Eye (tissue), 1 donor: ENCODE measurements around the gene ZNF451.
"Not testable (repeated sequence)": the region's sequence is repeated elsewhere in the genome, so short reads cannot be mapped to it uniquely, and the experiment has no call there.

Source experiments
- DNase-seq: peaks from one replicate; pipeline ENCODE4 v3.0.0-alpha.2; 2015

ZNF451 gene

DNA sequence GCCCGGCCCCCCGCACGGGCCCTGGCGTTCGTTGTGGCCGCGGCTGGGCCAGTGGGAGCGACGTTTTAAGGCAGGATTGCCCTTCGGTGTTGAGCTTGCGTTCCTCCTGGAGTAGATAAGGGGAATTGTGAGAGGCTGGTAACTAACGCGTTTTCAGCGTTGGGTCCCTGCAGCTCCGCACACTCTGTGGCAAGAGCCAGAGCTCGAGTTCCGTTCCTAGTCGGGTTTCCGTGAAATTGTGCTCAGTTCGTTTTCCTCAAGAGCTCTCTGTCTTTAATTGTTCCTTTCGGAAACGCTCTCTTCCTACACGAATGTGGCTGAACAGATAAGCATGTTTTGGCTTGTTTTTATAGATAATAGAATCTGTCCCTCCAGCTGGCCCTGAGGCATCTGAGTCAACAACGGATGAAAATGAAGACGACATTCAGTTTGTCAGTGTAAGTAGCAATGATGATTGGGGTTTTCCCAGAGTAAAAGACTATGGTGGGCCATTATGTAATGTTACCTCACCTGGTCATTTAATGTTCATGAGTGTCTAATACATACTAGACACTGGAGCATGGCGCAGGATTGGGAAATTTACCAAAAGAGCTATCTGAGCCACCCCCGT, 575 bp downstream of the ZNF451 start:
- DNase-seq: not testable (repeated sequence)

DNA sequence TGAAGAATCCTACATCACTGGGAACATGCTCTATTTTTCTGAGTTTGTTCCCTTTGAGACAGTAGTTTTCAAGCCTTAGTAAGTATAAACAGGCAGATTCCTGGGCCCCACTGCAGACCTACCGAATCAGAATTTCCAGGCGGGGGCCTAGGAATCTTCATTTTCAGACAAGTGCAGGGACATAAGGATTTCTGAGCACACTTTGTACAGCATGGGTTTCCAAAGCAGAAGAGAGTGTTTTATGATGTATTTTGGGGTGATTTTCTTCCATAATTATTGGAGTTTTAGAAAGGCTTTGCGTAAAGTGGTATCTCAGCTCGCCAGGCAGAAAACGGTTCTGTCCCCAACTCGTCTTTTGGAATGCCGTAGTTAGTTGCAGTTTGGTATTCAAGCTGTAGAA, 1.4 kb downstream of the ZNF451 start:
- DNase-seq: not testable (repeated sequence)

DNA sequence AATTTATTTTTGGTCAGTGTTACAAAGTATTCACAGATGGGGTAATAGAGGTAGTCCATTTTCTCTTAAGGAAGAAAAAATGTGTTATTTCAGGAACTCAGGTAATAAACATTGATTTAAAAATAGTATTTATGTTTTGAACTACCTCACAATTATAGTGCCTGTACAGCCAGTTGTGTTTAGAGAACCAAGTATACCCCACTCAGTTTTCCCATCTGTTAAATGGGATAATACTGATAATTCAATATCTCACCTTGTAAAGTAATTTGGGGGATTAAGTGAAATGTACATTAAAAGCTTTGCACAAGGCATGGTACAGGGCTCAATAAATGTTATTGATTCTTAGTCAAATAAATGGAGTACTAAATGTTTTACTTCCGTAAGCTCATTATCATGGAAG, 4.7 kb downstream of the ZNF451 start:
- DNase-seq: no peak

DNA sequence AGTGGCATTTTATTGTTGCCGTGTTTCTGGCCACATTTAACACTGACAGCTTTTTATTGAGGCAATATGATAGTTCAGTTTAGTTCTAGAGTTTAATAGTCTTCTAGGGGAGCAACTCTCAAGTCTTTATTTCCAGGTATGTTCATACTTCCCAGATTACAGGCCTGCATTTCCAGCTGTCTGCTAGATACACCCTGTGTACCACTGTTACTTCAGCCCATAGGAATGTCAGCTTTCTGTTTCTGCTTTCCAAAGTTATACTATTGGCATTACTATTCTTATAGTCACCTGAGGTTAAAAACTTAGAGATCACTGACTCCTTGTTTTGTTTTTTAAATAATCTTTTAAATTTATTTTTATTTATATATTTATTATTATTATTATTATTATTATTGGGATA, 7.6 kb downstream of the ZNF451 start:
- no peak for DNase-seq

DNA sequence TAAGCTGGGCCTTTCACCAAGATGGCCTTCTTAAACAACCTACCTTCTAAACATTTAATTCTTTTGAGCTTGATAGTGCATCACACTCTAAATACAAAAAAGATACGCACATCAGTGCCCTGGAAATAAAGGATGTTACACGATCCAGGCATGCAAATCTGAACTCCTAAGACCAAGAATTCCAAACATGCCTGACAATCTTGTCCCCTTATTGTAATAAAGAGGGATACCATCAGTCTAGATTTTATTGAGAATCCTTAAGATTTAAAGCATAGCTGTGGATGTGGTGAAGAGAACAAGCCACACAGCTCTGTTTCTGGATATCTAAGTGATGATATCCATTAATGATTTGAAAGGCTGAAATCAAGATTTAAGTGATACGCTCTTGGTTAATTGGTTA, 13.0 kb downstream of the ZNF451 start:
- no peak for DNase-seq

DNA sequence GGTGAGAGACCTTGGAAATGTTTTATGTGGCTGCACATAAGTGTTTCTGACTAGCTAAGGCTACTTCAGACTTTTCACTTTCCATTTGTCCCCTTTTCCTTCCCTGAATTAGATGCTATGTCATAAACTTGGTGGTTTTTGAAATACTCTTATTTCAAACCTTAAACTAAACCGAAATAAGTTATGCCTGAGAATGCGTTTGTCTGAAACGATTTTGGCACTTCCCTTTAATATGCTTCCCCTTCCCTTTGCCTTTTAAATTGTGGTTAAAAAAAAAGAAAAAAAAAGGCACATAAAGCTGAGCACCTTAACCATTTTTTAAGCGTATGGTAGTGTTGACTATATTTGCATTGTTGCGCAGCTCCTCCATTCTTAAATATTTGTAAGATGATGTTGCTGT, 14.3 kb downstream of the ZNF451 start:
- no peak for DNase-seq

DNA sequence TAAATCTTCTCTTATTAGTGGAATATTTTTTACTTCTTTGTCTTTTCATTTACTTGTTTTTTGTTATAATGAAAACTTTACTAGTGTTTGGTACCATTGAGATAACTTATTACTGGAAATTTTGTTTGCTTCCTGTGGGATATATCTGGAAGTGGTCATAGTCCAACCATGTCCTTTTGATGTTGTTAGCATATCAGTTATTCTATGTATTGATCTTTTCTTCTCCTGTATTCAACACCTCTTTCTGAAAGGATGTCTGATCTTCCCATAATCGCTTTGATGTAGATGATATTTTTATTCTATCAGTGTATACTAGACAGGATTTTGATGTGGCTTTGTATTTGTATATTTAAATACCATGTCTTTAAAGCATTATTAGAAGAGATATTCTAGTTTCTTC, 17.0 kb downstream of the ZNF451 start:
- no peak for DNase-seq

DNA sequence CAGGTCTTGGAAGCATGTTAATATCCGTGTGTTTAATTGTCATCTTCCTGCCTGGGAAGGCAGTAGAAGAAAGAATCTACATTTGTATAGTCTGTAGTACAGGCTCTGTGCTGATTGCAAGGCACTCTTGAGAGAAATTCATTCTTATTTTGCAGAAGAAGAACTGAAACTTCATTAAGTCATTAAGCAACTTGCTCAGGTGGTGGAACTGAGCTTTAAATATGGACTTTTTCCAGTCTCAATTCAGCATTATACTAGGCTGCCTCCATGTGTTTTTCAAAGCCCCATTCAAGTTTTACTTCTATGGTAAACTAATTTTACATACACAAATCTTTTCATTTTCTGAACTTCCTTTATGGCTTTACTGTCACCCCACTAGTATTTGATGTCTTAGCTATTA, 18.7 kb downstream of the ZNF451 start:
- no peak for DNase-seq

DNA sequence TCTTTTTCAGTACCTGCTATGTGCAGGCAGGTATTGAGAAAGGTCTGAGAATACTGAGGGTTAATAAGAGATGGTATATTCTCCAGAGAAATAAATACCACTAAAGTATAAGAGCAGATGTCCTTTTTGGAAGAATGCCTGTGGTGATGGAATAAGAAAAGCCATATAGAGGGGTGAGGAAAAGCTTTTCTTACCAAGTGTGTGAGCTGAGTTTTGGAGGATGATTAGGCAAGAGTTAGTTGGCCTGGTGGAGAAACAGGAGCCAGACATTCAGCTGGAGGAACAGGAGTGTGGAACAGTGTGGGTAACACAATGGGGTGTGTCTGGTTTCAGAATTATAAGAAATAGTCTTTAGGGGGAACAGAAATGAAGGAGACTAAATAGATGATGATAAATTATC, 19.9 kb downstream of the ZNF451 start:
- DNase-seq: no peak

DNA sequence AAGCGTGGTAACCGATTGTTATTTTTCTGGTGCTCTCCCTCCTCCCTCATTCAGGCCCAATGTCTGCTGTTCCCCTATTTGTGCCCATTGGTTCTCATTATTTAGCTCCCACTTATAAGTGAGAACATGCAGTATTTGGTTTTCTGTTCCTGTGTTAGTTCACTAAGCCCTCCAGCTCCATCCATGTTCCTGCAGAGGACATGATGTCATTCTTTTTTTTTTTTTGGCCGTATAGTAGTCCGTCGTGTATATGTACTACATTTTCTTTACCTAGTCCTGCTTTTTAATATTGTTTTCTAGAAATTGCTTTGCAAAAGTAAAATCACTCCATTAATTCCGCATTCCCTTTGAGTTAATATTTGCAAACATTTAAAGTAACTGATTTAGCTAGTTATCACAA, 23.1 kb downstream of the ZNF451 start:
- no peak for DNase-seq

DNA sequence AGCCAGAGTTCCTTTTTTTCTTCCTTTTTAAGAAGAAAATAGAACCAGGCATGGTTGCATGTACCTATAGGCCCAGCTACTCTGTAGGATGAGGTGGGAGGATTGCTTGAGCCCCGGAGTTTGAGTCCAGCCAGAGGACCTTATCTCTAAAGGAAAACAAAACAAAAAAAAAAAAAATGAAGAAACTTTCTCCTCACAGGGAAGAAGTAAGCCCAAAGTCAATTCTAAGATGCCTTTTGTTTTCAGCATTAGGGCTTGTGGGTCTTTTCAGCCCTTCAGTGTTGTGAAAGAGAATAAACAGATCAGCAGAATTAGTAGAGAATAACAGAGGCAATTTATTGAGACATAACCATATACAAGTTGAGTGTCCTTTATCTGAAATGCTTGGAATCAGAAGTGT, 26.8 kb downstream of the ZNF451 start:
- no peak for DNase-seq

DNA sequence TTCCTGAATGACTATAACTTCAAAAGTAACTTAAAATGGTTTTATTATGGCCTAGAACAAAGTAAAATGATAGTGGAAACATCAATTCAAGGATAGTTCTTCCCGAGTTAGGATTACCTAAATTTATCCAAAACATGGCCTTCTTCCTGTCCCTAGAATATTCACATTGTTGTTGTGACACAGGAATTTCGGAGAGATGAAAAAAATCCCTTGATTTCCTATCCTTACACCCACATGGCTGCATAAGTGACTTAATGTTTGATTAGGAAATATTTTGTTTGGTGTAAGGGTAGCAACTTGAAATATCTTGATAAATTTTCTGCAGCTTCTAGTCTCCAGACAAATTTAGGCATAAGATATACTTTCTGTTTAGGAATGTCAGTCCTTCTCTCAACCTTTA, 27.8 kb downstream of the ZNF451 start:
- no peak for DNase-seq

DNA sequence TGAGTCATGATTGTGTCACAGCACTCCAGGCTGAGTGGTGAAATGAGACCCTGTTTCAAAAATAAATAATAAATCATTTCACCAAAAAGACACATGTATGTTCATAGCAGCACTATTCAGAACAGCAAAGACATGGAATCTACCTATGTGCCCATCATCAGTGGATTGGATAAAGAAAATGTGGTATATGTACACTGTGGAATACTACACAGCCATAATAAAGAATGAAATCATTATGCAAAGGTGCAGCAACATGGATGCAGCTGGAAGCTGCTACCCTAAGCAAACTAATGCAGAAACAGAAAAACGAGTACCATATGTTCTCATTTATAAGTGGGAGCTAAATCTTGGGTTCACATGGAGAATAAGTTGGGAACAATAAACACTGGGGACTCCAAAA, 33.1 kb downstream of the ZNF451 start:
- no peak for DNase-seq

DNA sequence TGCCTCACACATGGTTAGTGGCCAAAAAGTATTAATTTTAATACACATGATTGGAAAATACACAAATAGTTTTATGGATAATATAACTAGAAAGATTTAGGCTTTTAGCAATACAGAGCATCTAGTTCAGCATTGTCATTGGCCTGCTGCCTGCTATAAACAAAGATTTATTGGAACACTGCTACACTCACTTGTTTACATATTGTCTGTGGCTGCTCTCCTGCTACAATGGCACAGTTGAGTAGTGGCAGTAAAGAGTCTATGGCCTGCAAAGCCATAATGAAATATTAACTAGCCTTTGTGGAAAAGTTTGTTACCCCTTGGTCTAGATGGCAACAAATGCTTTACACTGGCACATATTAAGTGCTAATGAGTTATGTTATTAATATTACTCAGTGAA, 37.8 kb downstream of the ZNF451 start:
- DNase-seq: no peak

DNA sequence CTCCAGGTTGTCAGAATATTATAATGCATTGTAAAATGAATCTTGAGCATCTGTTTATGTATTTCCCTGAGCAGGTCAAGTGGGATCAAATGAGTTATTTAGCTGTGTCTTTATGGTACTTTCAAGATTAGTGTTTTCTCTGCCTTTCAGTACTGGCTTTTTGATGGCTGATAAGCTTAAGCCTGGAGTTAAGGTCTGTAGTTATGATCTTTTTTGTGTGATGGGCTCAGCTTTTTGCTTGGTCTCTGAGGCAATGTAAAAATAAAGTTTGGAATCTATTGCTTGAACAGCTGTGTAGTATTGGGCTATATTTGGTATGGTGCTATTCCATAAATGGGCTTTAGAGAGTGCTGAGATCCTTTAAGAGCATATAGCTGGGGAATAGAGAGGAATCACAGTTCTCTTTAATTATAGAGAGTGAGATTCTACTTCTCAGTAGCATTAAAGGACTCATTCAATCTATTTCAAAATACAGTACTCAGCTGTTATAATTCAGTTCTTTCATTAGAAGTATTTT, 40.7 kb downstream of the ZNF451 start:
- no peak for DNase-seq

DNA sequence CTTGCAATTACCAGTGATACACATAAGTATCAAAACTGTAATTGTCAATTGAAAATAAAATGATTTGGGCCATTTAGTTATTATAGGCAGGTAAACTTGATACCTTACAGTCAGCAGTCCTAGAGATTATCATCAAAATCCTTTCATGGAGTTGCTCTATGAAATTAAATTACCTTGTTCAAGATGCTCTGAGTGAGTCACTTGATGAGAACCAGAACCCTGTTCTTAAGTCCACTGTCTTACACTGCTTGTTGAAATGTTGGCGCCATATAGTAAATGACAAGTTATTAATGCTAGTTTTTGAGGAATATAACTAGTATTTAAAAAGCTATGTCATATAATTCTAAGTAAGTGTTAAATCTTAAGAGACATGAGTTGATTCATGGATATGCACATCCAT, 45.0 kb downstream of the ZNF451 start:
- no peak for DNase-seq

DNA sequence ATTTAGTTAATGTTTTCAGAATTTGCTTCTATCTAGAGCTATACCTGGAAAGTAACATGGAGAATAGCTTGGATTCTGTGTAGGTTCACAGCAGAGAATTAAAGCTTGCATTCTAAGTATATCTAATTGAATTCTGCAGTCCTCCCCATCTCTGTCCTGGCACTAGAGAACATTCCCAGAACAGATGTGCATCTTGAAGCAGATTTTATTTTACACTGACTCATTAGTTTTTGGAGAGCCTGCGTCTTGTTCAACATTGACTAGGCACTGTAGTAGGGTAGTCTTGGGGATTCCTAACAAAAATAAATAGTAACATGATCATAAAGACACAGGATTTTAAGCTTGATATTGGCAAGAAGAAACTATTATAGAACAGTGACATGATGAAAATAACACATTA, 45.9 kb downstream of the ZNF451 start:
- DNase-seq: no peak

DNA sequence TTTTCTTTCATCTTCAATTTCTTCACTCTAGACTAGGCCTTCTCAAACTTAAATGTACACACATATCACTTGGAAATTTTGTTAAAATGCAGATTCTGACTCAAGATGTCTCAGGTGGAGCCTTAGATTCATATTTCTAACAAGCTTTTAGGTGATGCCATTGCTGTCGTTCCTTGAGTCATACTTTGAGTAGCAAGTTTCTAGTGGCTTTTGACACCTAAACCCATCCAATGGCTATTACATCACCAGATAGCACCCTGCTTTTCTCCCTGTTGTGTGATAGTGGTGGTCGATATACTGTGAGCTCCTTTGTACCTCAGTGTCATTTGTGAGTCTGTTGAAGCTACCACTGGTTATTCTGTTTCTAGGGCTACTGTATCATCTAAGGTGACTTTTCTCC, 47.4 kb downstream of the ZNF451 start:
- DNase-seq: no peak

DNA sequence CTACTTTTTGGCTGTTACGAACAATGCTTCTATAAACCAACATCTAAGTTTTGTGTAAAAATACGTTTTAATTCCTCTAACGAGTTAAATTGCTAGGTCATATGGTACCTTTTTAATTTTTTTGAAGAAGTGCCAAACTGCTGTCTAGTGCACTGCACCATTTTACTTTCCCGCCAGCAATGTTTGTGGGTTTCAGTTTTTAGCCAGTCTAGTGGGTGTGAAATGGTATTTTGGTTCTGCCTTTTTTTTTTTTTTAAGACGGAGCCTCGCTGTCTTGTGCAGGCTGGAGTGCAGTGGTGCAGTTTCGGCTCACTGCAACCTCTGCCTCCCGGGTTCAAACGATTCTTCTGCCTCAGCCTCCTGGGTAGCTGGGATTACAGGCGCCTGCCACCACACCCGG, 48.0 kb downstream of the ZNF451 start:
- no peak for DNase-seq

DNA sequence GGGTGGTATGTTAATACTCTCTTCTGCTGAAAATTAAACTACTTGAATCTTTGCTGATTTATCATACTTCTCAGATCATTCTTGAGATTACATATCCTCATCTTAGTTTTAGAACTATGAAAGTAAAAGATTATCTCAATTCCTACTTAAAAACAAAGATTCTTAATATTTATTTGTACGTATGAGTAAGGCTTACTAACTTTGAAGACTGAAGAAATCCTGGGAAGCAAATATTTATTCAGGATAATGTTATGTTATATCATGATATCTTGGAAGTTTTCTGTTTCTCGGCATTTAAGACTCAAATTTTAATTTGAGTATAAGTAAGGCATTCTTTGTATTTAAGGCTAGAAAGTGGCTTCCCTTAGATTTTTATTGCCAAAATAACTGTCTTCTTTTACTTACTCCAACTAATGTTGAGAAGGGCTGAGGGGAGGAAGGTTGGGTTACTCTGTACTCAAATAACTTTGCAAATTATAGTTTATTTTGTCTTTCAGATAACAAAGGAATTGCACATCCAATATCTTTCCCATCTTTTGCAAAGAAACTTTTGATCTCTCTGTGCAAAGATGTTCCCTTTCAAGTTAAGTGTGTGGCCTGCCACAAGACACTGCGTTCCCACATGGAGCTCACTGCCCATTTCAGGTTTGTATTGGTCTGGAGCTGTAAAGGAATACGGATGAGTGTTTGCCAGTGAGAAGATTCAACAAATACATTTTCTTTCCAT, 51.6 kb downstream of the ZNF451 start:
- DNase-seq: no peak

DNA sequence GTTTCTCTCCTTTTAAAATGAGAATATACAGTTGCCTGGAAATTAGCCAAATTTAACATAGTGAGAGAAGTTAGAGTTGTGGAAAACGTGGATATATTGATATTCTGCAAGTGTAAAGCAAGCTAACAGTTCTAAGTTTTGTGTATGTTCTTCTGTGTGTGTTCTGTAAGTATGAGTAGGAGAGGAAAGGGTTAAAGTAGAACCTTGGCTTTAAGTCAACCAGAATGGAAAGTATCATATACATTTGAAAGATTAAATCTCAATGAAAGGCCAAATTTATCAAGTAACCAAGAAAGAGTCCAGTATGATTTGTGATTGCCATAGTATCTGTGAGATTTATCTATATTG, 52.2 kb downstream of the ZNF451 start:
- no peak for DNase-seq

DNA sequence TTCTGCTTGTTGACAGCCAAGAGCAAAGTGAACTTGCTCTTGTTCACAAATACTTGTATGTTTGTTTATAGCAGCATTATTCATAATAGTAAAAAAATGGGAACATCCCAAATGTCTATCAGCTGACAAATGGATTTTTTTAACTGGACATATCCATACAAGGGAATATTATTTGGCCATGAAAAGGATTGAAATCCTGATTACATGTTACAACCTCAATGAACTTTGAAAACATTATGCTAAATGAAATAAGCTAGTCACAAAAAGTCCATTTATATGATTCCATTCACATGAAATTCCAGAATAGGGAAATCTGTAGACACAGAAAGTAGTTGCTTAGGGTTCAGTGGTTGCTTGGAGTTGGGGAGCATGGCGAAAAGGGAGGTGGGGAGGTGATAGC, 53.7 kb downstream of the ZNF451 start:
- DNase-seq: no peak

DNA sequence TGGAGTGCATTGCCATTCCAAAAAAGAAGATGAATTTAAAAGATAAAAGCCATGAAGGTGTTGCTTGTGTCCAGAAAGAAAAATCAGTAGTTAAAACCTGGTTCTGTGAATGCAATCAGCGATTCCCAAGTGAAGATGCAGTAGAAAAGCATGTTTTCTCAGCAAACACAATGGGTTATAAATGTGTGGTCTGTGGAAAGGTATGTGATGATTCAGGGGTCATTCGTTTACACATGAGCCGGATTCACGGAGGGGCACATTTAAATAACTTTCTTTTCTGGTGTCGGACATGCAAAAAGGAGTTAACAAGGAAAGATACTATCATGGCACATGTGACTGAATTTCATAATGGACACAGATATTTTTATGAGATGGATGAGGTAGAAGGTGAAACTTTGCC, 57.4 kb downstream of the ZNF451 start:
- DNase-seq: no peak

DNA sequence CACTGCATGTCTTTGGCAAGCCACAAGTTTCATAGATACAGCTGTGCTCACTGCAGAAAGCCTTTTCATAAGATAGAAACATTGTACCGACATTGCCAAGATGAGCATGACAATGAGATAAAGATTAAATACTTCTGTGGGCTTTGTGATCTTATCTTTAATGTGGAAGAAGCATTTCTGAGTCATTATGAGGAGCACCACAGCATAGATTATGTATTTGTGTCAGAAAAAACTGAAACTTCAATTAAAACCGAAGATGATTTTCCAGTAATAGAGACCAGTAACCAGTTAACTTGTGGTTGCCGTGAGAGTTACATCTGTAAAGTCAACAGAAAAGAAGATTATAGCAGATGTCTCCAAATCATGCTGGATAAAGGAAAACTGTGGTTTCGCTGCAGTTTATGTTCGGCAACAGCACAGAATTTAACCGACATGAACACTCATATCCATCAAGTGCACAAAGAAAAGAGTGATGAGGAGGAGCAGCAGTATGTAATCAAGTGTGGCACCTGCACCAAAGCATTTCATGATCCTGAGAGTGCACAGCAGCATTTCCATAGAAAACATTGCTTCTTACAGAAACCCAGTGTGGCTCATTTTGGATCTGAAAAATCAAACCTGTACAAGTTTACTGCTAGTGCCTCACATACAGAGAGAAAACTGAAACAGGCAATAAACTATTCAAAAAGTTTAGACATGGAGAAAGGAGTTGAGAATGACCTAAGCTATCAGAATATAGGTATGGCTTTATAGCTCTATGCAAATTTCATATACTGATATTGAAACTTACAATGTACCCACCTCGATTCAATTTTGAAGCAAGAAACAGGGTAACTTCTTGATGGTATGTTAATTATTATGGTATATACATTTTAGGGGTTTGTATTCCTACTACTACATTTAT, 58.2 kb downstream of the ZNF451 start:
- DNase-seq: no peak
